GM21447 (cell line): Measurements from ENCODE around the gene UBFD1.
"Not testable (repeated sequence)": the region's sequence is repeated elsewhere in the genome, so short reads cannot be mapped to it uniquely, and the experiment has no call there.

Experiments used
- ATAC-seq: cut with Tn5 transposase; IDR thresholded peaks from one replicate; pipeline ENCODE4 v1.9.1; 2021; ENCODE audit not compliant: unreplicated experiment

UBFD1 gene

DNA sequence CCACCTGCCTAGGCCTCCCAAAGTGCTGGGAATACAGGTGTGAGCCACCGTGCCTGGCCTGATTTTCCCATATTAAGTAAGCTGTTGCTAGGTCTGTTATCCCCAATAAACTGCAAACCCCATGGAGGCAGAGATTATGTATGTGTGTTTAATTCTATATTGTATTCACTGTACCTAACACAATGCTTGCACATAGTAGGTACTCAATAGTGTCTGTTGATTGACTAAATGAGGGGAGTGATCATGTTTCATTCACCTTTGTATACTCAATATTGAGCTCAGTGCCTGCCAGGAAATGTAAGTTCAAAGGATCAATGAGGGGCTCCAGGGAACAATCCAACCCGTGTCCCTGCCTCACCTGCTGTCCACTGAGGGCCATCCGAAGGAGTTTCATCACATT is 32.6 kb upstream of the UBFD1 start:
- no peak for ATAC-seq

DNA sequence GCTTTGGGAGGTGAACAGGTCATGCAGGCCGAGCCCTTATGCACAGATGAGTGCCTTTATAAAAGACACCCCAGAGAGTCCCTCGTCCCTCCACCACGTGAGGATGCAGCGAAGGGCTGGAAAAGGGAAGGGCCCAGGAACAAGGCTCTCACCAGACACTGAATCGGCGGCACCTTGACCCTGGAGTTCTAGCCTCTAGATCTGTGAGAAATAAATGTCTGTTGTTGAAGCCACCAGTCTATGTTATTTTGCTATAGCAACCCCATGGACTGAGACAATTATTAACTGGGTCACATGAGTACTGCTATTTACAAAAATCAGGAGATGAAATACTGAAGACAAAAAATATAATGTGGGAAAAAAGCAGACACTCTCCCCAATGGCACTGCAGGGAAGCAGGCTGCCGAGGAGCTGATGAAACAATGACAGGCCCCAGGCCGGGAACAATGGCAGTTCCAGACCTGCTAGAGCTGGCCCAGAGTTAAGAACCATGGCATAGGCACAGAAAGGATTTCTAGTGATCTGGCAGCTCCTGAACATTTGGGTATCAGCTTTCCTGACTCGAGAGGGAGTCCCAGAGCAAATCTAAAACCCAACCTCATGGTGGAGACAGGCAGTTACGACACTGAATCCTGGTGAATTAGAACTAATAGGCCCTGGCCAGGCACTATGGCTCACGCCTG is 29.4 kb upstream of the UBFD1 start:
- no peak for ATAC-seq

DNA sequence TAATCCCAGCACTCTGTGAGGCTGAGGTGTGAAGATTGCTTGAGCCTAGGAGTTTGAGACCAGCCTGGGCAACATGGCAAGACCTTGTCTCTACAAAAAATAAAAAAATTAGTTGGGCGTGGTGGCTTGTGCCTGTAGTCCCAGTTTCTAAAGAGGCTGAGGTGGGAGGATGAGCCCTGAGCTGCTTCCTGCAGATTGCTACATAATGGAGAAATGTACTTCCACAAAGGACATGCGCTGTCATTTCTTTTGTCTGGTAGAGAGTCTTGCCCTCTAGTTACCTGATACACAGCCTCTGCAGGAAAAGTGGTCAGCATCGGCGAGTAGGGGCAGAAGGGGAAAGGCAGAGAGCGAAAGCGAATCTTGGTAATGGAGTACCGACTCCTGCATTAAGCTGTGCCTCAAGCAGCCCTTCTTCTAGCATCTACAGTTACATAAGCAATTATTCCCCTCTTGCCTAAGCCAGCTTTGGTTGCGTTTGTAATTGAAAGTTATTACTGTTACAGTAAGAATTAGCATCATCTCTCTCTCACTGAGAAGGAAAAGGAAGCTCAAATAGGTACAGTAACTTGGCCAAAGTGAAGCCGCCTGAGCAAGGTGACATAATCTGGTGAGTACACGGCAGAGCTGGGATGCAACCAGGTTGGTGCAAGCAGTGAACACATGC is 28.8 kb upstream of the UBFD1 start:
- ATAC-seq: no peak

DNA sequence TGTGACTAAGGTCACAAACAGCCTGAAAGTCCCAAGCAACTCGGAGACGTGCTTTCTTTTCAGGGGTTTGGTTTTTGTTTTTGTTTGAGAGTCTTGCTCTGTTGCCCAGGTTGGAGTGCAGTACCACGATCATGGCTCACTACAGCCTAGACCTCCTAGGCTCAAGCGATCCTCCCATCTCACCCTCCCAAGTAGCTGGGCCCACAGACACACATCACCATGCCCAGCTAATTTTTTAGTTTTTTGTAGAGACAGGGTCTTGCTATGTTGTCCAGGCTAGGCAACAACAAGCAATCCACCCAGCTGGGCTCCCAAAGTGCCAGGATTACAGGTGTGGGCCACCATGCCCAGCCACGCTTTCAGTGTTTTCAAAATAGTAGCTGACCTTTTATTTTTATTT is 27.5 kb upstream of the UBFD1 start:
- ATAC-seq: no peak

DNA sequence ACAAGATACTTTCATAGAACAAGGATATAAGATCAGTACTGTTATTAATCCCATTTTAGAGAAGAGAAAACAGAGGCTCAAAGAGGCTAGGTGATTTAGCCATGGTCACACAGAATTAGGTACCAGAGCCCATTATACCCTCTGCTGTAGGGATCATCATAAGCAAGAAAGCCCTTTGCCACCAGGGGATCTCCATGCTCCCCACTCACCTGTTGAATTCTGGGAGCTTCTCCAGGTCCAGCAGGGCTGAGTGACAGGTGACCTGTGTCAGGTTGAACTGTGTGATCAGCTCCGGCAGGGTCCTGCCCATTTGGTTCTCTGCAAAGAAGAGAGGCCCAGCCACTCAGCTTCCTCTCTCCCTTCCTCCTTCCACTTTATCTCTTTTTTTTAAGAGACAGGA is 25.1 kb upstream of the UBFD1 start:
- ATAC-seq: no peak

DNA sequence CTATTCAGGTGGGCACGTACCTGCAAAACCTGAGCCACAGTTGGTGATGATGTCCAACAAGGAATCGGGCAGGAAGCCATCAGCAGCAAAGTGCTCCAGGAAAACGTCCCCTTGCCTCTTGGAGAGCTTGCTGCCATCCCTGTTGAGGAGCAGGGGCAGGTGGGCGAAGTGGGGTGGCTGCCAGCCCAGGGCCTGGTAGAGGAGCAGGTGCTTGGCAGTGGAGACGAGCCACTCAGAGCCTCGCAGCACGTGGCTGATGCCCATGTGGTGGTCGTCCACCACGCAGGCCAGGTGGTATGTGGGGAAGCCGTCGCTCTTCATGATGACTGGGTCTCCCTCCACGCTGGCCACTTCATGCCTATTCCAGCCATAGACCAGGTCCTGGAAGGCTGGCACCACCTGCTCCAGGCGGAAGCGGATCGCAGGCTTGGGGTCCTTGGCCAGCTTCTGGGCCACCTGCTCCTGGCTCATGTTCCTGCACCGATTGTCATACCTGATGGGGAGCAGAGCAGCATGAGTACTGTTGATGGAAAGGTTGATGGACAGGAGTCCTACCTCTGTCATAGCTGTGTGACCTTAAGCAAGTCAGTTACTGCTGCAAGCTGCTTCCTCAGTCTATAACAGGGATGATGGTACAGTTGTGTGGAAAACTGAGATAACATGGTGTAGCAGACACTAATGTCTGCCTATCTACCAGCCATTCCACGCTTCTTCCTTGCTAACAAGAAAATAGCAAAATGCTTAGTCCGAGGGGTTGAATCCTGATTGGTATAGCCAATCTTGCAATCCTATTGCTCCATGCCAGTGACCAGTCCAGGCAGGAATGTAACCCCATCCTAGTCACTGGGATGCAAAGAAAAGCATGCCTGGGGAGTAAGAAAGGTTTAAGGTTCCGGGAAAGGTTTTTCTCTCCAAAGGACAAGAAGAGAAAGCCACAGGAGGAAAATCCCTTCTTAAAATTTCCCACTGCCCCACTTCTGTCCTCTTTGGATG is 22.4 kb upstream of the UBFD1 start:
- ATAC-seq: no peak

DNA sequence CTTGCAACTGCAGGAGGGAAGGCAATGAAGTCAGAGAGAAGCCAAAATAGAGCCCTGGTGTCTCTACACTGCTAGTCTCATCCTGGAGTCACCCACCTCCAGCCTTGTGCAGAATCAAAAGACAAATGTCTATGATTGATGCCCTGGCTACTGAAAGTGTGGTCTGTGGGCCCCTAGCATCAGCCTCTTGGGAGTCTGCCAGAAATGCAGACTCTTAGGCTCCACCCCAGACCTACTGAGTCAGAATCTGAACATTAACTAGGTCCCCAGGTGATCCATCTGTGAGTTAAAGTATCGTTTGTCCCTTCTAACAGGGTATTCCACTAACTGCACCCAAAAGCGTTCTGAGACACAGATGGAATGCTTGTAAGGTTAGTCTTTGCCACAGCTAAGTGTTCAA is 21.6 kb upstream of the UBFD1 start:
- ATAC-seq: no peak

DNA sequence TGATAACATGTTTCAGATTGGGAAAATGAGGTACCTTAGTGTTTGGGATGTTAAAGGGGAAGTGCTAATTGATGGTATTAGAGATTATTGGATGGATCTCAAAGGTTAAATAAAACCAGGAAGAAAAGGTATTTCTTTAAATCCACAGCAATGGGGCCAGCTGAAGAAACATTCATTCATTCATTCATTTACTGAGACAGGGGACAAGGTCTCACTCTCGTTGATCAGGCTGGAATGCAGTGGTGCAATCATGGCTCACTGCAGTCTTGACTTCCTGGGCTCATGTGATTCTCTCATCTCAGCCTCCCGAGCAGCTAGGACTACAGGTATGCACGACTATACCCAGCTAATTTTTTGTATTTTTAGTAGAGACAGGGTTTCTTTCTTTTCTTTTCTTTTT is 20.1 kb upstream of the UBFD1 start:
- no peak for ATAC-seq

DNA sequence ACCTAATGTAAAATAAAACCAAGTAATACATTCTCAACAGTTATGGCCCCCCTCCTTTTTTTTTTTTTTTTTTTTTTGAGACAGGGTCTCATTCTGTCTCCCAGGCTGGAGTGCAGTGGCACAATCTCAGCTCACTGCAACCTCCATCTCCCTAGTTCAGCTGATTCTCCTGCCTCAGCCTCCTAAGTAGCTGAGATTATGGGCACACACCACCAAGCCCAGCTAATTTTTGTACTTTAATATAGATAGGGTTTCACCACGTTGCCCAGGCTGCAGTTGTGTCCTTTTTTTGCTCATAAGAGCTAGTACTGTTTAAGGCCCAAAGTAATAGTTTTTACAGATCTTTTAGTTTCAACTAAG is 18.6 kb upstream of the UBFD1 start:
- no peak for ATAC-seq

DNA sequence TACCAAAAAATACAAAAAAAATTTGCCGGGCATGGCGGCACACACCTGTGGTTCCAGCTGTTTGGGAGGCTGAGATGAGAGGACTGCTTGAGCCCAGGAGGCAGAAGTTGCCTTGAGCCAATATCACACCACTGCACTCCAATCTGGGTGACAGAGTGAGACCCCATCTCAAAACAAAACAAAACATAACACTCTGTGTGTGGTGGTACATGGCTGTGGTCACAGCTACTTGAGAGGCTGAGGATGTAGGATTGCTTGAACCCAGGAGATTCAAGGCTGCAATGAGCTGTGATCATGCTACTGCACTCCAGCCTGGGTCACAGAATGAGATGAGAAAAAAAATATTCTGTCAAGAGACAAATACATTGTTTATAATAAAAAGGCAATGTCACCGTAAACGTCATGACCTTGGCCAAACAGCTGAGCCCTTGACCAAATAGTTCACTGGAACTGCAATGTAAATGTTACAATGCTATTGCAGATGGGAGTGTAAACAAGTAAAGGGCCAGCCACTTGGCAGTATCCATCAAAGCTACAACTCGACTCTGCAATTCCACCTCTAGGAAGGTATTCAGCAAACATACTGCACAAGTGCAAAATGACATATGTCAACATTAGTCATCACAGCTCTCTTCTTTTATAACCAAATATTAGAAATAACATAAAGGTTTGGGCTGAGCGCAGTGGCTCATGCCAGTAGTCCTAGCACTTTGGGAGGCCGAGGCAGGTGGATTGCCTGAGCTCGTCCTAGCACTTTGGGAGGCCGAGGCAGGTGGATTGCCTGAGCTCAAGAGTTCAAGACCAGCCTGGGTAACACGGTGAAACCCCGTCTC is 17.3 kb upstream of the UBFD1 start:
- ATAC-seq: no peak

DNA sequence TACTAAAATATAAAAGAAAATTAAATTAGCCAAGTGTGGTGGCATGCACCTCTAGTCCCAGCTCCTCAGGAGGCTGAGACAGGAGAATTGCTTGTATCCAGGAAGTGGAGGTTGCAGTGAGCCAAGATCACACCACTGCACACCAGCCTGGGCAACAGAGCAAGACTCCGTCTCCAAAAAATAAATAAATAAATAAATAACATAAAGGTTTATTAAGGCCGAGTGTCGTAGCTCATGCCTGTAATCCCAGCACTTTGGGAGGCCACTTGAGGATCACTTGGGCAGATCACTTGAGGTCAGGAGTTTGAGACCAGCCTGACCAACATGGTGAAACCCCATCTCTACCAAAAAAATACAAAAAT is 16.7 kb upstream of the UBFD1 start:
- not testable (repeated sequence) for ATAC-seq

DNA sequence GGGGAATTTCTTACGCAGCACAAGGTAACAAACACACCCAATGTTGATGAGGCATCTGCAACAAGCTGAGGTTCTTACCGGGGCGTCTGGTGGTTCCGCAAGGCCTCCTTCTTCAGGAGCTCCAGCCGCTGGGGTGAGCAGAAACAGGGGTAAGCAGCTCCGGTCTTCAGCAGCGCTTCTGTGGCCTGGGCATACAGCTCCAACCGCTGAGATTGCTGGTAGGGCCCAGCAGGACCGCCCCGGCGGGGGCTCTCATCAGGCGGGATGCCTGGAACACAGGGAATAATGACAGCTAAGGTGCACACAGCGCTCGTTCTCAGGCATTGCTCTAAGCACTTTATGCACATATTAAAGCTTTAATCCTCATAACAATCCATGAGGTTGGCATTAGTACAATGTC is 13.1 kb upstream of the UBFD1 start:
- no peak for ATAC-seq

DNA sequence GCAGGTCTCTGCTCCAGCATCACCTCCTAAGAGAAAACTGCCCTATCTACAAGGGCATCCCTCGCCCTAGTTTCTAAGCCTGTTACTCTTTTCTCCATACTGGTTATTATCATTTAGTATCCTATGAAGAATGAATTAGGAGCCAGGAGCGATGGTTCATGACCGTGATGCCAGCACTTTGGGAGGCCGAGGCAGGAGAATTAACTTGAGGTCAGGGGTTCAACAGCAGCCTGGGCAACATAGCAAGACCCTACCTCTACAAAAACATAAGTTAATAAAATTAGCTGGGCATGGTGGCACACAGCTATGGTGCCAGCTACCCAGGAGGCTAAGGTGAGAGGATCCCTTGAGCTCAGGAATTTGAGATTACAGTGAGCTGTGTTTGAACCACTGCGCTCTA is 7.6 kb upstream of the UBFD1 start:
- no peak for ATAC-seq

DNA sequence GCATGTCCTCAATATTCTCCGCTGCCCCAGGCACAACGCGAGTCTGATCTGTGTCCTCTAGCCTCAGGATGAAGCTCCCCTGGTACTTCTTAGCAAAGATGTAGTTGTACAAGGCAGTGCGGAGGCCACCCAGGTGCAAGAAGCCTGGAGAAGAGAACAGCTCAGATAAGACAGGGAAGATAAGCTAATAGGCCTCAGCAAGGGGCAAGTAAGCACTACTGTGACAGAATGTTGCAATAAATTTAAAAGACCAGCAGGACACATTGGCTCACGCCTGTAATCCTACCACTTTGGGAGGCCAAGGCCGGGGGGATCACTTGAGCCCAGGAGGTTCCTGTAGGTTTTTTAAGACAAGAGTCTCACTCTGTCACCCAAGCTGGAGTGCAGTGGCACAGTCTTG is 5.4 kb upstream of the UBFD1 start:
- ATAC-seq: no peak

DNA sequence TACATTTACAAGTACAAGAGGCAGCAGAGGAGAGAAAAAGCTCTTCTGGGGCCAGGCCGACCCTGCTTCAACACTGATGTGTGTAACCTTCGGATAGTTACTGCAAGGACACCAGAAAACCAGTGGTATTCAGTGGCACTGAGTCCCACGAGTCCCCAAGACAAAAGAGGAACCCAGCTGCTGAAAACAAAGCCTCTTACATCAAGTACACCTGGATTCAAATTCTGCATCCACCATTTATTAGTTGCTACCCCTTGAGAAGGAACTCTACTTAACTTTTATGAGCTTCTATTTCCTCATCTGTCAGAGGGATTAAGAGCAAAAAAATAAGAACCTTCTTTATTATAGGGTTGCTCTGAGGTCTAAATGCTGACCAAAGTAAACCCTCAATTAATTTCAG is 3.0 kb upstream of the UBFD1 start:
- ATAC-seq: no peak

DNA sequence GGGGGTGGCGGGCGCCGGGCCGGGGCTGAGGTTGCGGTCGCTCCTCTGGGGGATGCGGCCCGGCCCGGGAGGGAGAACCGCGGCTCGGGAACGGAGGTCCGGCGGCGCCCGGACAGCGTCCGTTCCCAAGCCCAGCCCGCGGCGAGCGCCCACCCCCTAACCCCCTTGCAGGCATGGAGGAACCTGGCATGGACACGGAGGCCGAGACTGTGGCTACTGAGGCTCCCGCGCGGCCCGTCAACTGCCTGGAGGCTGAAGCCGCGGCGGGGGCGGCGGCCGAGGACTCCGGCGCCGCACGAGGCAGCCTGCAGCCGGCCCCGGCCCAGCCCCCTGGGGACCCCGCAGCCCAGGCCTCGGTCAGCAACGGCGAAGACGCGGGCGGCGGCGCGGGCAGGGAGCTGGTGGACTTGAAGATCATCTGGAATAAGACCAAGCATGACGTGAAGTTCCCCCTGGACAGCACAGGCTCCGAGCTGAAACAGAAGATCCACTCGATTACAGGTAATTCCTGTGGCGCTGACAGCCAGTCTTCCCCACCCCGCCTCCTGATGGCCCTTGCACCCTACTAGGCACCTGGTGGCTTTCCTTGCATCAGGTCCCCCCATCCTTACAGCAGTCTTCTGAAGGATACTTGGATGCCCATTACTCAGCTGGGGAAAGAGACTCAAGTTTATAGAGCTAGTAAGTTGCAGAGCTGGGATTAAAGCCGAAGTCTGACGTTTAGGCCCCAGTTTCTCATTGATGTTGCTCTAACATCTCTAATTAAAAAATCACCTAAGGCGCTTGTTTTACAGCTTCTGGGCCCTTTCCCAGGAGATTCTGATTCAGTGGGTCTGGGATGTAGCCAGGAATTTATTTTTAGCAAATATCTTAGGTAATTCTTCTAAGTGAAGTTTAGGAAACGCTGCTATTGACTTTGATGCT is 514 bp downstream of the UBFD1 start:
- peak; percentile 1 for ATAC-seq

DNA sequence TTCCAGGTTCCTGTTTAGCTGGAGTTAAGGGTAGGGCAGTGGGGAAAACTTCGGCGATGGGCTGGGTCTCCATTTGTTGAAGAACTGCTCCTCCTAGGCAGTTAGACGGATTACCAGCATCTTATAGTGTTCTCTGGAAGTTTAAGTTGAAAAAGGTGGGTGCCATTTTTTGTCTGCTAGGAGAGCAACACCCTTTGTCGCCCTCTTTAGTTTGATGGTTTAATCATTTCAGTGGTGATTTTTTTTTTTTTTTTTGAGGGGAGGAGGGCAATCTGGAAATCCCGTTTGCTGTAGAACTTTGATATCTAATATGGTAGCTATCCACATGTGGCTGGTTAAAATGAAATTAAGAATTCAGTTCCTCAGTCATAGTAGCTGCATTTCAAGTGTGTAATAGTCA is 4.1 kb downstream of the UBFD1 start:
- ATAC-seq: no peak

DNA sequence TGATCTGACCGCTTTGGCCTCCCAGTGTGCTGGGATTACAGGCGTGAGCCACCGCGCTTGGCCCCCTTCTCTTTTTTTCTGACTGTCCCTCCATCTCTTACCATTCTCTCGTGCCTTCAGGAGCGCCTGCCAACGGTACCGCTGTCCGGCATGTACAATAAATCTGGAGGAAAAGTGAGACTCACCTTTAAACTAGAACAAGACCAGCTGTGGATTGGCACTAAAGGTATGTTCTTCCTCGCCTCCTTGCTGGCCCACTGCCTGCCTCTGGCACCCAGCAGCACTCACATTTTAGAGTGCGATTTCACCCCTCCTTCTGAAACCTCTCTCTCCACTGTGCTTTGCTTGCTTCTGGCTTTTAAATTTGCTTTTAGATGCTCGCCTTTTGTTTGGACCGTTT is 5.0 kb downstream of the UBFD1 start:
- no peak for ATAC-seq

DNA sequence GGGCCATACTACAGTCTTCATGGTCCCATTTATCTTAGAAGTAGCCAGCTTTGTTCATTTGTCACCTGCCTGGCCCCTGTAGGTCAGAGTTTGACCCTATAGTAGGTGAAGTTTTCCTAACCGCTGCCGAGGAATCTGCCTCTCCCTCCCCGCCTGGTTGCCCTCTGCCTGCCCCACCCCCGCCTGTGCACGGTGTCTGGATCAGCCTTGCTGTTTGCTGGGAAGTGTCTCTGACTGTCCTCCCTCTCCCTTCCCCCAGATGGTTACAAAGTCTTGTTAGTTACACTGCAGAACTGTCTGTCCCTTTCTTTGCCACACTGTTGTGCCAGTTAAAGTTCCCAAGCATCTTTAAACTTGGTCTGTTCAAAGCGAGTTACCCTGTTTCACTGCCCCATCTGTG is 5.7 kb downstream of the UBFD1 start:
- no peak for ATAC-seq
